ENCODE data around the gene FYB1.

The FYB1 gene

GRCh38 chr5:39206630-39207321, 12.6 kb downstream of the FYB1 start:
- TF ChIP-seq CTCF (conservative IDR thresholded peaks at IDR 0.05; ENCODE audit: low read depth), result no peak

GRCh38 chr5:39205550-39205949, 13.8 kb downstream of the FYB1 start:
- POLR2A ChIA-PET (ENCODE audit: low non-redundant PET), result no interaction called here
- DNase-seq (ENCODE audit: low spot score), result no peak
- CTCF ChIA-PET, result interaction anchor here (1.0 kb wide), 1 partner anchor 12 kb away, joined by 4 read pairs; no protein-coding TSS in a partner anchor
- no peak overlapping the region for H3K27ac ChIP-seq
- no peak for TF ChIP-seq CTCF (conservative IDR thresholded peaks at IDR 0.05; ENCODE audit: low read depth)

More at GRCh38 chr5:39206630-39207321, 12.6 kb downstream of the FYB1 start:
- no peak overlapping the region for H3K27ac ChIP-seq
- ChIA-PET CTCF (no interaction called here), POLR2A (ENCODE audit: low non-redundant PET) (no interaction called here)
- DNase-seq (ENCODE audit: low spot score), result no peak

- DNase-seq (ENCODE audit: low spot score), result no peak
- CTCF ChIA-PET, result no interaction called here
- H3K27ac ChIP-seq, result no peak overlapping the region
- POLR2A ChIA-PET (ENCODE audit: low non-redundant PET), result no interaction called here
- TF ChIP-seq CTCF (conservative IDR thresholded peaks at IDR 0.05; ENCODE audit: low read depth), result no peak
These were observed 15.4 kb downstream of the FYB1 start for GRCh38 chr5:39203951-39204350.

- TF ChIP-seq CTCF (conservative IDR thresholded peaks at IDR 0.05; ENCODE audit: low read depth), result no peak
- no peak for DNase-seq (ENCODE audit: low spot score)
- CTCF ChIA-PET, result interaction anchor here (1.6 kb wide), 1 partner anchor 14 kb away, joined by 8 read pairs; no protein-coding TSS in a partner anchor
- POLR2A ChIA-PET (ENCODE audit: low non-redundant PET), result no interaction called here
- no peak overlapping the region for H3K27ac ChIP-seq
These were observed 16.0 kb downstream of the FYB1 start for GRCh38 chr5:39203275-39203922.

- H3K27ac ChIP-seq, result no peak overlapping the region
- TF ChIP-seq CTCF (conservative IDR thresholded peaks at IDR 0.05; ENCODE audit: low read depth), result no peak
- no peak for DNase-seq (ENCODE audit: low spot score)
- POLR2A ChIA-PET (ENCODE audit: low non-redundant PET), result no interaction called here
- CTCF ChIA-PET, result interaction anchor here (1.6 kb wide), 1 partner anchor 15 kb away, joined by 8 read pairs; no protein-coding TSS in a partner anchor
These were observed 16.6 kb downstream of the FYB1 start for GRCh38 chr5:39202597-39203274.

- no peak for DNase-seq (ENCODE audit: low spot score)
- no peak overlapping the region for H3K27ac ChIP-seq
- TF ChIP-seq CTCF (conservative IDR thresholded peaks at IDR 0.05; ENCODE audit: low read depth), result no peak
- POLR2A ChIA-PET (ENCODE audit: low non-redundant PET), result no interaction called here
- CTCF ChIA-PET, result interaction anchor here (1.6 kb wide), 1 partner anchor 16 kb away, joined by 8 read pairs; no protein-coding TSS in a partner anchor
These were observed 17.4 kb downstream of the FYB1 start for GRCh38 chr5:39201781-39202596.
